ENCODE results near the gene RPL21.
A peak's percentile ranks its signal among the peaks of the same experiment; 100 is the strongest.
"Not testable (repeated sequence)": the region's sequence is repeated elsewhere in the genome, so short reads cannot be mapped to it uniquely, and the experiment has no call there.

RPL21 gene

GRCh38 chr13:27251166-27252091 is at the start of gene RPL21:
Gene RPL21 (plus strand): TSS chr13:27251558. CDS start chr13:27253777, 2,219 bp downstream.
- DNase-seq = peak; percentile 93

- DNase-seq = no peak
Measured at GRCh38 chr13:27201661-27202060, 49.7 kb upstream of the RPL21 start.

GRCh38 chr13:27203186-27203585 is 48.2 kb upstream of the RPL21 start:
- no peak for DNase-seq

- DNase-seq = no peak
Measured at GRCh38 chr13:27203854-27204253, 47.5 kb upstream of the RPL21 start.

GRCh38 chr13:27208514-27208913 is 42.8 kb upstream of the RPL21 start:
- no peak for DNase-seq

- DNase-seq = no peak
Measured at GRCh38 chr13:27211271-27211670, 40.1 kb upstream of the RPL21 start.

- no peak for DNase-seq
Measured at GRCh38 chr13:27211771-27212364, 39.5 kb upstream of the RPL21 start.

GRCh38 chr13:27213386-27213785 is 38.0 kb upstream of the RPL21 start:
- DNase-seq = not testable (repeated sequence)

GRCh38 chr13:27217791-27218190 is 33.6 kb upstream of the RPL21 start:
- DNase-seq = not testable (repeated sequence)

- DNase-seq = not testable (repeated sequence)
Measured at GRCh38 chr13:27218861-27219260, 32.5 kb upstream of the RPL21 start.

GRCh38 chr13:27219611-27220010 is 31.7 kb upstream of the RPL21 start:
- DNase-seq = no peak

GRCh38 chr13:27222100-27222499 is 29.3 kb upstream of the RPL21 start:
- DNase-seq = not testable (repeated sequence)

GRCh38 chr13:27226991-27227390 is 24.4 kb upstream of the RPL21 start:
- DNase-seq = no peak

GRCh38 chr13:27228131-27228530 is 23.2 kb upstream of the RPL21 start:
- DNase-seq = no peak

- no peak for DNase-seq
Measured at GRCh38 chr13:27229642-27230041, 21.7 kb upstream of the RPL21 start.

GRCh38 chr13:27233964-27234363 is 17.4 kb upstream of the RPL21 start:
- no peak for DNase-seq

GRCh38 chr13:27236478-27236877 is 14.9 kb upstream of the RPL21 start:
- DNase-seq = no peak

- no peak for DNase-seq
Measured at GRCh38 chr13:27242702-27243101, 8.7 kb upstream of the RPL21 start.

- DNase-seq = no peak
Measured at GRCh38 chr13:27245610-27246009, 5.7 kb upstream of the RPL21 start.

- no peak for DNase-seq
Measured at GRCh38 chr13:27250833-27251165, 559 bp upstream of the RPL21 start.

- no peak for DNase-seq
Measured at GRCh38 chr13:27252467-27252866, 1.1 kb downstream of the RPL21 start.

- DNase-seq = no peak
Measured at GRCh38 chr13:27257233-27257568, 5.8 kb downstream of the RPL21 start.

- DNase-seq = no peak
Measured at GRCh38 chr13:27257648-27258253, 6.4 kb downstream of the RPL21 start.
